Body of pancreas (tissue), 4 donors: ENCODE measurements around the gene TMEM178B. TPM values are rescaled to one million over a fixed set of nuclear protein-coding genes. Genes with fewer than 3 reads are reported as not detected.
A peak's percentile ranks its signal among the peaks of the same experiment; 100 is the strongest.
"Not testable (repeated sequence)": the region's sequence is repeated elsewhere in the genome, so short reads cannot be mapped to it uniquely, and the experiment has no call there.

Experiments used
- ATAC-seq: fragments of 150-250 bp; one replicate; pipeline ENCODE4 v1.9.1; 2016
- DNase-seq, 4 donors: peaks; one replicate each; pipeline ENCODE4 v3.0.0-alpha.2; 2019
- H3K27ac ChIP-seq, 4 donors: fragments of 200-600 bp; sonication (generic); 1 replicate in 3 of 4; 2 replicates in 1 of 4; pipeline versions ENCODE4 v1.5.1 to v1.6.1; 2016 to 2019; ENCODE audit warnings: mild to moderate bottlenecking in 1 of 4, mixed read lengths in 1 of 4, moderate library complexity in 1 of 4
- H3K27me3 ChIP-seq, 2 donors: fragments of 200-600 bp; sonication (generic); one replicate each; pipeline ENCODE4 v1.6.0; 2016; ENCODE audit warnings: mild to moderate bottlenecking in 1 of 2
- H3K36me3 ChIP-seq, 2 donors: fragments of 200-600 bp; sonication (generic); replicated peaks in 1 of 2; 2 replicates each; pipeline ENCODE4 v1.5.1; 2016; ENCODE audit warnings: low read depth in 2 of 2; ENCODE audit not compliant: insufficient read depth in 1 of 2
- H3K4me1 ChIP-seq: fragments of 200-600 bp; sonication (generic); one replicate; pipeline ENCODE4 v1.6.0; 2016
- H3K4me3 ChIP-seq, 2 donors: fragments of 200-600 bp; sonication (generic); 1 replicate in 1 of 2; 2 replicates in 1 of 2; pipeline ENCODE4 v1.5.1; 2016 to 2019
- H3K9me3 ChIP-seq, 3 donors: fragments of 200-600 bp; sonication (generic); 1 replicate in 2 of 3; 2 replicates in 1 of 3; pipeline ENCODE4 v1.5.1; 2016
- POLR2A ChIP-seq, 3 donors: fragments of 450-650 bp; IDR thresholded peaks; one replicate each; pipeline ENCODE4 v1.6.1; 2016; ENCODE audit warnings: antibody characterized with exemption in 3 of 3, mild to moderate bottlenecking in 2 of 3
- WGBS, 2 donors: methylation state at CpG; one replicate each; pipeline ENCODE4 v1.1.5; 2017; 5-methylcytosine and 5-hydroxymethylcytosine counted together
- intact Hi-C: fragments of 100-400 bp; cut with DNase I; formaldehyde crosslinking; loops from one replicate; pipeline ENCODE4 v1.15.1; 2023
- total RNA-seq, 2 donors: library from RNA; depleted of rRNA; stranded (reverse); fragments of >200 nt; gene quantifications; one replicate each; pipeline ENCODE4 v1.1.0, GENCODE V29; 2016
- TF ChIP-seq, protein P1 (sequence below), 7 experiments: fragments of 450-650 bp in 4 of 7; fragments of 200-600 bp in 3 of 7; sonication (generic) in 3 of 7; IDR thresholded peaks; one replicate each; pipeline ENCODE4 v1.5.1; 2016 to 2019; ENCODE audit warnings: antibody characterized with exemption in 7 of 7

TMEM178B gene
- total RNA-seq, 2 donors from 2014 or later = 1.0 to 11.9 TPM

DNA sequence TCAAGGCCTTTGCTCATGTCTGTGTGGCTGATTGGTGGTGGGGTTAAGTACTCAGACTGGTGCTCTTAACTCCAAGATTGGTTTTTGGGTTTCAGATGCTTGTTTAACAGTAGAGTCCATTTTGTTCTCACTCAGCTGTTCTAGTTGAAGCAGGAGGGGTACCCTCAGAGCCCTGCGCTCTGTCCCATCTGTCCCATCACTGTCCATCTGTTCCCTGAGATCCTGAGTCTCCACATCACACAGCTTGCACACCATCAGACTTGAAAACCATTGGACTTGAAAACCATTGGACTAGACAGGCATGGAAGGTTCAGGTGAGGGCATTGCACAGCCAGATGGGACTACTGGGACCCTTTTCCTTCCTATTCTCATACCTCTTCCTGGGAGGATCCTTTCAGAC, 39.3 kb downstream of the TMEM178B start:
- ATAC-seq (no peak), DNase-seq (no peak)
- no peak overlapping the region for H3K27ac ChIP-seq
- H3K4me3 ChIP-seq = no peak overlapping the region
- intact Hi-C loops = no loop called here
- no peaks in the 10 kb centered on the region for H3K36me3 ChIP-seq
- H3K4me1 ChIP-seq = no peaks in the 10 kb centered on the region
- no peaks in the 10 kb centered on the region for H3K9me3 ChIP-seq
- H3K27me3 ChIP-seq = no peaks in the 10 kb centered on the region
- 93 to 94% methylated on average over 1 of the region's 1 CpG for WGBS, 2 donors
- no peak for TF ChIP-seq POLR2A (IDR thresholded peaks at IDR 0.05)

GRCh38 chr7:141114029-141114664, 40.3 kb downstream of the TMEM178B start:
- no peak overlapping the region for H3K27ac ChIP-seq
- H3K27me3 ChIP-seq = no peaks in the 10 kb centered on the region
- ATAC-seq (no peak), DNase-seq (no peak)
- H3K9me3 ChIP-seq = no peaks in the 10 kb centered on the region
- no peaks in the 10 kb centered on the region for H3K4me1 ChIP-seq
- TF ChIP-seq, protein P1, sequence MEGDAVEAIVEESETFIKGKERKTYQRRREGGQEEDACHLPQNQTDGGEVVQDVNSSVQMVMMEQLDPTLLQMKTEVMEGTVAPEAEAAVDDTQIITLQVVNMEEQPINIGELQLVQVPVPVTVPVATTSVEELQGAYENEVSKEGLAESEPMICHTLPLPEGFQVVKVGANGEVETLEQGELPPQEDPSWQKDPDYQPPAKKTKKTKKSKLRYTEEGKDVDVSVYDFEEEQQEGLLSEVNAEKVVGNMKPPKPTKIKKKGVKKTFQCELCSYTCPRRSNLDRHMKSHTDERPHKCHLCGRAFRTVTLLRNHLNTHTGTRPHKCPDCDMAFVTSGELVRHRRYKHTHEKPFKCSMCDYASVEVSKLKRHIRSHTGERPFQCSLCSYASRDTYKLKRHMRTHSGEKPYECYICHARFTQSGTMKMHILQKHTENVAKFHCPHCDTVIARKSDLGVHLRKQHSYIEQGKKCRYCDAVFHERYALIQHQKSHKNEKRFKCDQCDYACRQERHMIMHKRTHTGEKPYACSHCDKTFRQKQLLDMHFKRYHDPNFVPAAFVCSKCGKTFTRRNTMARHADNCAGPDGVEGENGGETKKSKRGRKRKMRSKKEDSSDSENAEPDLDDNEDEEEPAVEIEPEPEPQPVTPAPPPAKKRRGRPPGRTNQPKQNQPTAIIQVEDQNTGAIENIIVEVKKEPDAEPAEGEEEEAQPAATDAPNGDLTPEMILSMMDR (IDR thresholded peaks at IDR 0.05) = no peak
- TF ChIP-seq POLR2A (IDR thresholded peaks at IDR 0.05) = no peak
- 72 to 83% methylated on average over 2 of the region's 2 CpGs for WGBS, 2 donors
- H3K36me3 ChIP-seq = no peaks in the 10 kb centered on the region
- no peak overlapping the region for H3K4me3 ChIP-seq
- intact Hi-C loops = no loop called here

GRCh38 chr7:141115965-141116364, 42.1 kb downstream of the TMEM178B start:
- H3K4me3 ChIP-seq = no peak overlapping the region
- no peaks in the 10 kb centered on the region for H3K36me3 ChIP-seq
- intact Hi-C loops = no loop called here
- no peak overlapping the region for H3K27ac ChIP-seq
- no peaks in the 10 kb centered on the region for H3K9me3 ChIP-seq
- 21 to 33% methylated on average over 3 of the region's 3 CpGs for WGBS, 2 donors
- peak; percentile 11 to 48 (median 24) for DNase-seq
- no peaks in the 10 kb centered on the region for H3K4me1 ChIP-seq
- no peaks in the 10 kb centered on the region for H3K27me3 ChIP-seq
- TF ChIP-seq, protein P1 (IDR thresholded peaks at IDR 0.05) = no peak
- no peak for TF ChIP-seq POLR2A (IDR thresholded peaks at IDR 0.05)
- ATAC-seq = peak; percentile 47

DNA sequence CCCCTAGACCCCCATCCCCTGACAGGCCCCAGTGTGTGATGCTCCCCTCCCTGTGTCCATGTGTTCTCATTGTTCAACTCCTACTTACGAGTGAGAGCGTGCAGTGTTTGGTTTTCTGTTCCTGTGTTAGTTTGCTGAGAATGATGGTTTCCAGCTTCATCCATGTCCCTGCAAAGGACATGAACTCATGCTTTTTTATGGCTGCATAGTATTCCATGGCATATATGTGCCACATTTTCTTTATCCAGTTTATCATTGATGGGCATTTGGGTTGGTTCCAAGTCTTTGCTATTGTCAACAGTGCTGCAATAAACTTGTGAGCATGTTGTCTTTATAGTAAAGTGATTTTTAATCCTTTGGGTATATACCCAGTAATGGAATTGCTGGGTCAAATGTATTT, 42.8 kb downstream of the TMEM178B start:
- H3K36me3 ChIP-seq, intact Hi-C loops, H3K4me1 ChIP-seq, ATAC-seq, DNase-seq, H3K27ac ChIP-seq, H3K4me3 ChIP-seq, H3K9me3 ChIP-seq, H3K27me3 ChIP-seq: not testable (repeated sequence)
- WGBS, 2 donors = 92 to 97% methylated on average over 2 of the region's 2 CpGs

GRCh38 chr7:141118767-141119166, 44.9 kb downstream of the TMEM178B start:
- Histone ChIP-seq H3K27me3 (no peaks in the 10 kb centered on the region), H3K9me3 (no peaks in the 10 kb centered on the region), H3K36me3 (no peaks in the 10 kb centered on the region), H3K4me3 (no peak overlapping the region), H3K27ac (no peak overlapping the region), H3K4me1 (peaks cover 6% of the 10 kb centered on the region)
- ATAC-seq (no peak), DNase-seq (no peak)
- intact Hi-C loops = no loop called here
- 67 to 76% methylated on average over 6 of the region's 6 CpGs for WGBS, 2 donors
- TF ChIP-seq, protein P1 (IDR thresholded peaks at IDR 0.05) = no peak
- TF ChIP-seq POLR2A (IDR thresholded peaks at IDR 0.05) = no peak

- TF ChIP-seq POLR2A (IDR thresholded peaks at IDR 0.05) = no peak
- TF ChIP-seq, protein P1 (IDR thresholded peaks at IDR 0.05) = no peak
- Histone ChIP-seq H3K27me3 (no peaks in the 10 kb centered on the region), H3K36me3 (no peaks in the 10 kb centered on the region), H3K4me1 (peaks cover 6% of the 10 kb centered on the region), H3K27ac (no peak overlapping the region), H3K9me3 (no peaks in the 10 kb centered on the region), H3K4me3 (no peak overlapping the region)
- ATAC-seq = no peak
- intact Hi-C loops = no loop called here
- WGBS, 2 donors = 82 to 98% methylated on average over 4 of the region's 4 CpGs
- no peak for DNase-seq
These were observed 45.3 kb downstream of the TMEM178B start for GRCh38 chr7:141119187-141119586.
